Measurements from ENCODE around the gene BLOC1S3. TPM values are rescaled to one million over a fixed set of nuclear protein-coding genes. Genes with fewer than 3 reads are reported as not detected.

BLOC1S3 gene
- total RNA-seq, 2 experiments from 2014 or later = 8.1 to 13.8 TPM

- no peaks in the 10 kb centered on the region for H3K9me3 ChIP-seq (ENCODE audit: low read length)
- intact Hi-C loops (cut with micrococcal nuclease; ENCODE audit: unreplicated experiment) = no loop called here
- H3K4me1 ChIP-seq (ENCODE audit: insufficient read depth, low read length, poor library complexity, severe bottlenecking) = no peaks in the 10 kb centered on the region
- POLR2A ChIA-PET = no interaction called here
- no peaks in the 10 kb centered on the region for H3K79me2 ChIP-seq (ENCODE audit: insufficient read depth, low read depth, low read length)
- no peak overlapping the region for H2AFZ ChIP-seq (ENCODE audit: low read length)
- H3K4me2 ChIP-seq (ENCODE audit: low read length) = no peak overlapping the region
- CTCF ChIA-PET (ENCODE audit: unreplicated experiment) = no interaction called here
- no peak overlapping the region for H3K4me3 ChIP-seq (ENCODE audit: low read depth, low read length, poor library complexity, severe bottlenecking)
- no peak overlapping the region for H3K27ac ChIP-seq (ENCODE audit: low read depth, low read length, poor library complexity, severe bottlenecking)
- H3K36me3 ChIP-seq (ENCODE audit: insufficient read depth, low read length) = no peaks in the 10 kb centered on the region
- no peak for DNase-seq (ENCODE audit: low spot score)
- H4K20me1 ChIP-seq (ENCODE audit: insufficient read depth, low read length) = no peaks in the 10 kb centered on the region
- no TSS peak for BruUV-seq (replicated peaks)
- H3K9me2 ChIP-seq (ENCODE audit: insufficient read depth, low read length) = no peaks in the 10 kb centered on the region
- TF ChIP-seq CTCF (conservative IDR thresholded peaks at IDR 0.05; ENCODE audit: low read length) (no peak), EZH2phosphoT487 (IDR thresholded peaks at IDR 0.05; ENCODE audit: borderline replicate concordance, low read depth, low read length) (no peak)
Observed at GRCh38 chr19:45215391-45216191, 37.0 kb downstream of the BLOC1S3 start.

GRCh38 chr19:45216667-45217066 lies 38.1 kb downstream of the BLOC1S3 start:
- no peaks in the 10 kb centered on the region for H4K20me1 ChIP-seq (ENCODE audit: insufficient read depth, low read length)
- H3K4me2 ChIP-seq (ENCODE audit: low read length) = no peak overlapping the region
- H3K9me2 ChIP-seq (ENCODE audit: insufficient read depth, low read length) = no peaks in the 10 kb centered on the region
- intact Hi-C loops (cut with micrococcal nuclease; ENCODE audit: unreplicated experiment) = no loop called here
- H3K27ac ChIP-seq (ENCODE audit: low read depth, low read length, poor library complexity, severe bottlenecking) = no peak overlapping the region
- DNase-seq (ENCODE audit: low spot score) = no peak
- H3K9me3 ChIP-seq (ENCODE audit: low read length) = no peaks in the 10 kb centered on the region
- no peaks in the 10 kb centered on the region for H3K4me1 ChIP-seq (ENCODE audit: insufficient read depth, low read length, poor library complexity, severe bottlenecking)
- H2AFZ ChIP-seq (ENCODE audit: low read length) = no peak overlapping the region
- ChIA-PET CTCF (ENCODE audit: unreplicated experiment) (no interaction called here), POLR2A (no interaction called here)
- H3K4me3 ChIP-seq (ENCODE audit: low read depth, low read length, poor library complexity, severe bottlenecking) = no peak overlapping the region
- TF ChIP-seq EZH2phosphoT487 (IDR thresholded peaks at IDR 0.05; ENCODE audit: borderline replicate concordance, low read depth, low read length) = no peak
- no peak for TF ChIP-seq CTCF (conservative IDR thresholded peaks at IDR 0.05; ENCODE audit: low read length)
- no TSS peak for BruUV-seq (replicated peaks)
- no peaks in the 10 kb centered on the region for H3K36me3 ChIP-seq (ENCODE audit: insufficient read depth, low read length)
- no peaks in the 10 kb centered on the region for H3K79me2 ChIP-seq (ENCODE audit: insufficient read depth, low read depth, low read length)

- BruUV-seq (replicated peaks) = no TSS peak
Observed at GRCh38 chr19:45217193-45217956, 38.8 kb downstream of the BLOC1S3 start.

More at GRCh38 chr19:45217193-45217956, 38.8 kb downstream of the BLOC1S3 start:
- no peaks in the 10 kb centered on the region for H3K4me1 ChIP-seq (ENCODE audit: insufficient read depth, low read length, poor library complexity, severe bottlenecking)
- POLR2A ChIA-PET = no interaction called here
- no peaks in the 10 kb centered on the region for H3K36me3 ChIP-seq (ENCODE audit: insufficient read depth, low read length)
- H4K20me1 ChIP-seq (ENCODE audit: insufficient read depth, low read length) = no peaks in the 10 kb centered on the region
- CTCF ChIA-PET (ENCODE audit: unreplicated experiment) = no interaction called here
- no peaks in the 10 kb centered on the region for H3K9me2 ChIP-seq (ENCODE audit: insufficient read depth, low read length)
- no peaks in the 10 kb centered on the region for H3K79me2 ChIP-seq (ENCODE audit: insufficient read depth, low read depth, low read length)
- no peak overlapping the region for H3K4me2 ChIP-seq (ENCODE audit: low read length)
- H3K27ac ChIP-seq (ENCODE audit: low read depth, low read length, poor library complexity, severe bottlenecking) = no peak overlapping the region
- TF ChIP-seq EZH2phosphoT487 (IDR thresholded peaks at IDR 0.05; ENCODE audit: borderline replicate concordance, low read depth, low read length) (no peak), CTCF (conservative IDR thresholded peaks at IDR 0.05; ENCODE audit: low read length) (no peak)
- no peak overlapping the region for H2AFZ ChIP-seq (ENCODE audit: low read length)
- no peaks in the 10 kb centered on the region for H3K9me3 ChIP-seq (ENCODE audit: low read length)
- DNase-seq (ENCODE audit: low spot score) = no peak
- H3K4me3 ChIP-seq (ENCODE audit: low read depth, low read length, poor library complexity, severe bottlenecking) = no peak overlapping the region
- intact Hi-C loops (cut with micrococcal nuclease; ENCODE audit: unreplicated experiment) = no loop called here

Data from OCI-LY7 (cell line).